Left hindlimb (tissue), 1 donor: Measurements from ENCODE around the gene TNFSF9.
"Not testable (repeated sequence)": the region's sequence is repeated elsewhere in the genome, so short reads cannot be mapped to it uniquely, and the experiment has no call there.

Experiments
- DNase-seq: peaks from one replicate; pipeline ENCODE4 v3.0.0-alpha.2; 2018

TNFSF9 gene

GRCh38 chr19:6508028-6508771, 22.6 kb upstream of the TNFSF9 start:
- DNase-seq: not testable (repeated sequence)

GRCh38 chr19:6509118-6509971, 21.5 kb upstream of the TNFSF9 start:
- DNase-seq: no peak

GRCh38 chr19:6510618-6511017, 20.2 kb upstream of the TNFSF9 start:
- no peak for DNase-seq

- no peak for DNase-seq
These were observed 16.7 kb upstream of the TNFSF9 start for GRCh38 chr19:6514089-6514488.

GRCh38 chr19:6514926-6515544, 15.8 kb upstream of the TNFSF9 start:
- no peak for DNase-seq

GRCh38 chr19:6516018-6516658, 14.7 kb upstream of the TNFSF9 start:
- peak; percentile 92 for DNase-seq

GRCh38 chr19:6516659-6517291, 14.1 kb upstream of the TNFSF9 start:
- DNase-seq: peak; percentile 89

GRCh38 chr19:6518145-6518911, 12.5 kb upstream of the TNFSF9 start:
- DNase-seq: no peak

- DNase-seq: no peak
These were observed 11.5 kb upstream of the TNFSF9 start for GRCh38 chr19:6519289-6519688.

- DNase-seq: no peak
These were observed 8.8 kb upstream of the TNFSF9 start for GRCh38 chr19:6521718-6522646.

- DNase-seq: no peak
These were observed 8.1 kb upstream of the TNFSF9 start for GRCh38 chr19:6522712-6523111.

- no peak for DNase-seq
These were observed 6.5 kb upstream of the TNFSF9 start for GRCh38 chr19:6524311-6524710.

GRCh38 chr19:6527893-6528543, 2.8 kb upstream of the TNFSF9 start:
- DNase-seq: no peak

- DNase-seq: peak; percentile 71
These were observed 2.2 kb upstream of the TNFSF9 start for GRCh38 chr19:6528544-6529121.

GRCh38 chr19:6529351-6529750, 1.5 kb upstream of the TNFSF9 start:
- DNase-seq: no peak

- DNase-seq: no peak
These were observed 865 bp upstream of the TNFSF9 start for GRCh38 chr19:6529937-6530385.

GRCh38 chr19:6531163-6531955, 533 bp downstream of the TNFSF9 start:
- no peak for DNase-seq

- no peak for DNase-seq
These were observed 1.1 kb downstream of the TNFSF9 start for GRCh38 chr19:6531956-6532243.
